GM19043 (cell line): Measurements from ENCODE around the gene POC5.

Experiments used
- ATAC-seq: cut with Tn5 transposase; IDR thresholded peaks from one replicate; pipeline ENCODE4 v1.9.1; 2021; ENCODE audit warnings: low read depth; ENCODE audit not compliant: unreplicated experiment

POC5 gene

DNA sequence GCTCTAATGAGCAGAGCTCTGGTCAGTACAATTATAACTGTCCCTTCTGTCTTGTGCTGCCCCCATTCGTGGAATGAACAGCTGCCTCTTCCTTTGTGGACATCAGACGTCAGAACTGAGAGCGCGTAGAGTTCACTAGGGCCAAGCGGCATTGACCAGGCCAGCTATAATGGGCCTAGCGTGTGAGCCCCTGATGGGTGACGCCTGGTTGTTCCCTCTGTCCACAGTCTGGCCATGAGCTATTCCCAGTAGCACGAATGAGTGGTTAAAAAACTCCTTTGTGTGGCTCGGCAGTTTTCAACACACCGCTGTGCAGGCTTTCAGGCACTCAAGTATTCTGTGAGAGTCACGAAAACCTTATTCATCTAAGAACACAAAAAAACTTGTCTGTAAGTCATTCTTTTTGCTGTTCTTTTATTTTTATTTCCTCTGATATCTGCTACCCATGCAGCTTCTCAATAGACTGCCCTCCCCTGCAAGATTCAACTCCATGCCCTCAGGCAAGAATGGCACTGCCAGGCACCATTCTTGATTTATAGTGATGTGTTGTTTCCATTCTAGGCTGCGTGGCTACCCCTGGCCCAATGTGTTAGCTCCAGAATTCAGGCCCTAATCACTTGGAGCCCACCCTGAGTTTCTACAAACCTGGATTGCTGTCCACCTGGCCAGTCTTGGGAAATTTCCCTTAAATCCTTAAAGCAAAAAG is 53.5 kb downstream of the POC5 start:
- no peak for ATAC-seq

DNA sequence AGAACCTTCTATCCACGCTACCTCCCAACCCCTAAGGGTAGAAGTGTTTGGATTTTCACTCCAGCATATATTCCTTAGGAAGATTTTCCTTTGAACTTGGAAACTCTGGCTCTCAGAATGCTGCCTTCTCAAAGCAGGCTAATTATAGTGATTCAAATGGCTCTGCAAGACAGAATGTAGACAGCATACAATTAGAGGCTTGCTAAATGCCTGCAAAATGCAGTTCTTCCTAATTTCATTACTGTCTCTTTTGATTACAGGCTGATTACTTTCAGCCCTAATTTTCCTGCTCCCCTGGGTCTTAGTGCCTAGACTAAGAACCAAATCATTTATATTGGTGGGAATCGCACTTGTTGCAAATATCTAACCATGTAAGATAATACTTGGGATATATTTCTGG is 55.2 kb downstream of the POC5 start:
- no peak for ATAC-seq

DNA sequence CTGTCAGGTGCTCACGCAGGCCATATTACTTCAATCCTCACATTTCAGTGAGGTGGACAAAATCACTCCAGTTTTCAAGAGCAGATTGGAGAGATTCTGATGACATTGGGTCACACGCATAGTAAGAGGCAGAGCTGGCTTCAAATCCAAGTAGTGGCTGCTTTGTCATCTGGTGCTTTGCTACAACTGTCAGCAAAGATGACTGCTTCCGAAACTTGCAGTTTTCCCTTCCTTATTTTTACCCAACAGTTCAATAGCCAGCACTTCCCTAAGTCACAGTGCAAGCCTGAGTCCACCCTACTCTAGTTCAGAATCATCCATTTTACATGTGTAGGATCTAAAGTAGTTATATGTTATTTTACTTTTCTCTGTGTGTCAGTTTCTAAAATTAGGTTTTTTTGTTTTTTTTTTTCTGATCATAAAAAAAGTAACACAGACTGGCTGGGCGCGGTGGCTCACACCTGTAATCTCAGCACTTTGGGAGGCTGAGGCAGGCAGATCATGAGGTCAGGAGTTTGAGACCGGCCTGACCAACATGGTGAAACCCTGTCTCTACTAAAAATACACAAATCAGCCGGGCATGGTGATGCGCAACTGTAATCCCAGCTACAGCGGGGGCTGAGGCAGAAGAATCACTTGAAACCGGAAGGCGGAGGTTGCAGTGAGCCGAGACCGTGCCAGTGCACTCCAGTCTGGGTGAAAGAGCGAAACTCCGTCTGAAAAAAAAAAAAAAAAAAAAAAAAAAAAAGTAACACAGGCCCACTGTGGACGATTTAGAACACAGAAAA is 56.4 kb downstream of the POC5 start:
- ATAC-seq = no peak

DNA sequence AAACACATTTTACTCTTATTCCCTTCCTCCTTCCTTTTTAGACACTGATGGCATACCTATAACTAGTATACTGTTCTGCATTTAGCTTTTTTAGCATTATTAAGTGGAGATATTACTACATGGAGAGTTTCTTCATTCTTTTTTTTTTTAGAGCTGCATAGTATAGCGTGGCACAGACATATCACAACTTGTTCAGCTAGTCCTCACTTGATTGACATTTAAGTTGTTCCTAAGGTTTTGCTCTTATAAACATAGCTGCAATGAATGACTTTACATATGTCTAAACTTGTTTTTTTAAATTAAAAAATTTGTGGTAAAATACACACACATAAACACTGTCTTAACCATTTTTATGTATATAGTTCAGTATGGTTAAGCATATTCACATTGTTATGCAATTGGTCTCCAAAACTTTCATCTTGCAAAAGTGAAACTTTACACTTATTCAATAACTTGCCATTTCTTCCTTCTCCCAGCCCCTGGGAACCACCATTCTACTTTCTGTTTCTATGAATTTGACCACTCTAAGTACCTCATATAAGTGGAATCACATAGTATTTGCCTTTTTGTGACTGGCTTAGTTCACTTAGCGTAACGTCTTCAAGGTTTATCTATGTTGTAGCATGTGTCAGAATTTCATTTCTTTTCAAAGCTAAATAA is 57.3 kb downstream of the POC5 start:
- no peak for ATAC-seq

DNA sequence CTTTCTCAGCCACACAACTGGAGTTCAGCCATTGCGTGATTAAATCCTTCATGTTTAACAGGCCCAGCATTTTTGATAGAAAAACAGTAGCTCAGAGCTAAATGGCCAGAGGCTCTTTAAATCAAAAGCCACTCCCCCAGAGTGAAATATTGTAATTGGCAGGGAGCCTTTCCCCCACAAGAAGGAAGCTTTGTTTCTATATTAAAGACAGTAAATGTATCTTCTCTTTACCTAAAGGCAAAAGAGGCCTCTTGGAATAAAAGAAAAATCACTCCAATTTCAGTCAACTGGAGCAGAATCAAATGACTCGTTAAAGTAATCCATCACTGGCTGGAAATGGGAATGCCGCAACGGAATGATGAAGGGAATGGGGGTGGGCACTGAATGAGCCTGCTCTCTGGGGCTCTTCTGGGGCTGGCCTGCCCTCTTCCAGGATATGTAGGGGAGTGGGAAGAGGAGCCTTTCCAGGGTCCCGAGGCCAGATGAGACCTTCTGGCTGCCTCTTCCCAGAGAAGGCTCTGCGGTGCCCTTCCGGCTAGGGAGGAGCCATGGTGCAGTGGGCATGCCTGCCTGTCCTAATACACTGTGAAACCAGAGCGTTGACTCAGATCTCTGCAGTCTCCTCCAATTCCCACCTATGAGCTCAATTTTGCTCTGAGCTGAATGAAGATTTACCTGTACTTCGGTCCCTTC is 60.8 kb downstream of the POC5 start:
- ATAC-seq = no peak

DNA sequence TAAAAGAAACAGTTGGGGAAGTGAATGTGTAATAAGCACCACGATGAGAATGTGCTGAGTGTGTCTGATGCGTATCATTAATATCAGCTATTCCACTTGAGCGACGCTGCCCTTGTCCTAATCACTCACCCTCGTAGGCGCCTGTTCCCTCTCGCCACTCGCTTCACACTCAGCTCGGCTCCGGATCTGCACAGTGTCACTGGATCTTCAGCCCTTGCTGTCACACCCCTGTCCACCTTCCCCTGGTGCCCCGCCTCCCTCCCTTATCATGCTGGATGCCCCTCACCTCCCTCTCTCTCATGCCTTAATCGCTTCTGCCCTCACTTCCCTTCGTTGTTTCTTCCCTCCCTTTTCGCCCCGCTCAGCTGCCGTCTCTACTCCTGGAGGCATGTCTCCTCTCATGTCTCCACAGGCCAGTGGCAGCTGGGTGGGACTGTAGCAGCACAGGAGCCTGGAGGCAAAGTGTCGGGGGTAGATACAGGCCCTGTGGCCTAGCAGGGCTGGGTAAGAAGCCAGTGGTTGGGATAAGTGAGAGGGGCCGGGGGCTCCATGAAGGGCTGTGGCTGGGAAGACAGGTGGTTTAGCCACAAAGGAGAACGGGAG is 62.4 kb downstream of the POC5 start:
- no peak for ATAC-seq

DNA sequence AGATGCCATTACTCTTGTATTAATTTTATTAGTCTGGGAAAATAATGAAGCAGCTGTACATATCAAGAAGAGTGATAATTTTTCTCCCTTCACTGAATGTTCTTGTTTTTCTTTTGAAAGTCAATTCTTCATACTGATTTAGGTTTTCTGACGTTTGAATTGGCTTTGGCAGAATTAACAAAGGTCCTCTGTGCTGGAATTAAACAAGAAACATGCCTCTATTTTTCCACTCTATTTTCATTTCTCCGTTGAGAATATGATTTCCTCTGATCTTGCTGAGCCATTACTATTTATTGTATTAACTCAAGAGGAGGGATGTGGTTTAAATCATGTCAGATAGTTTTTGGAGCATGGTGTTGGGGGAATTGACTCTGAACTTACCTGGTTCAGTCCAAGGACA is 63.7 kb downstream of the POC5 start:
- ATAC-seq = no peak

DNA sequence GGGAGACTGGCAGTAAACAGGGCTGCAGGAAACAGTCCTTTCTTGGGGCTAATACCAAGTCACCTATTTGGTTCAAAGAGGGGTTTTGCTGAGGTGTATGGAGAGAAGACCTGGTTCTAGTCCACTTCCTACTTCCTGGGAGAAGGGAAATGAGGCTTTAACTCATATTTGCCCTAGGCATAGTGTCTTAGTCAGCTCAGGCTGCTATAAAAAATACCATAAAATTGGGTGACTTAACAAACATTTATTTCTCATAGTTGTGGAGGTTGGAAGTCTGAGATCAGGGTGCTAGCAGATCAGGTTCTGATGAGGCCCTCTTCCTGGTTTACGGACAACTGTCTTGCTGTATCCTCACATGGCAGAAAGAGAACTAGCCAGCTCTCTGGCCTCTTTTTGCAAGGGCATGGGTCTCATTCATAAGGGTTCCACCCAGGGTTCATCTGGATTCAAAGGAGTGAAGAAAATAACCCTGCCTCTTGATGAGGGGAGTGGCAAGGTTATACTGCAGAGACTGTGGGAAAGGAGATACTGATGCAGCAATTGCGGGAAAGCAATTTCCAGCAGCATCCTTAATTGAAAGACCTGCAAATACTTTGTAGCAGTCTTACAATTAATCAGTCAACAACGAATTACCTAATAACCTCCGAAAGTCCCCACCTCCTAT is 65.5 kb downstream of the POC5 start:
- no peak for ATAC-seq

DNA sequence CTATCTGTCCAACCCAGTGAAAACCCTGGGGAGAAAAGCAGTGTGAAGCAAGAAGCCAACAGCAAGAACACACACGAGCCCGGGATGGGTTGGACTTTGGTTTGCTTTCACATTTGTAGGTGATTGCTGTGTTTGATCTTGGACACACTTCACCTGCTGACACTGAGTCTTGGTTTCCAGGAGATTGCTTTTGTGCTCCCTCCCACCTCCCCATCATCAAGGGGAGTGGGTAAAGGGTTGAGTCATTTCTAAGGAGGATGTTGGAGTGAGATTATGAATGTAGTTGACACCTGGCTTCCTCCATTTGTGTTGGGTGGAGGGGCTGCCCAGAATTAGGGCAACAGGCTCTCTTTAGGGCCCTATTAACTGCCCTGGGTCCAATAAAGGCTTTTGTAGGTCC is 68.5 kb downstream of the POC5 start:
- ATAC-seq = no peak

DNA sequence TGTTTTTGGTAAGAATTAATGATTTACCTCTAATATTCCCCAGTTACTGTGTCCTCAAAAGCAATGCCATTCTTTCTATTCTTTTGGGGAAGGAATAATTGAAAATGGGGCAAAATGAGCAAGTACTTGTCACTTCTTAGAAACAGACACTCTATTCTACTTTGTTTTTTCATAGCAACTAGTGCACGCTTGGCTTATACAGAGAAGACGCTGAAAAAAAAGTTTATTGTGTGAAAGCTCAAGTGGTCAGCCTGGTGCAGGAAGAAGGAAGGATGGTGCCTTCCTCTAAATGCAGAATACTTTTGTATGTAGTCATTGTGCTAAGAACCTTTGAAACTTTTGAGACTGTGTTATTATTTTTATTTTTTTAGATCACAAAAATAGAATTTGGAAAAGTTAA is 76.4 kb downstream of the POC5 start:
- no peak for ATAC-seq

DNA sequence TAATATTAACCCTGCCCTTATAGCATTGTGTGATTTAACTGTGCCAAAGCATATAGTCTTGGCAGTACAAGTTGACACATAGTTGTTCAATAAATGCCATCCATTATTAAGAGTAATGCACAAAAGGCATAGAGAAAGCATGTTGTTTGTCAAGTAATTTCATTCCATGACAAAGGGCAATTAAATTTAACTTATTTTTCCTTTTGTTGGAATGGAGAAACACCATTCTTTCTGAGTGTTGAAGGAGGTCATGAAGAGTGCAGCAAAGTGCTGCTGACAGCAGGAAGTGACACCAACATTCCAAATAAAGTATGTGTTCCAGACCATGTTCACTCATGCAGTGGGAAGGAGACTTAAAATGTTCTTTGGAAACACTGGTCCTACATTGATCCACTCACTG is 76.8 kb downstream of the POC5 start:
- ATAC-seq = no peak

DNA sequence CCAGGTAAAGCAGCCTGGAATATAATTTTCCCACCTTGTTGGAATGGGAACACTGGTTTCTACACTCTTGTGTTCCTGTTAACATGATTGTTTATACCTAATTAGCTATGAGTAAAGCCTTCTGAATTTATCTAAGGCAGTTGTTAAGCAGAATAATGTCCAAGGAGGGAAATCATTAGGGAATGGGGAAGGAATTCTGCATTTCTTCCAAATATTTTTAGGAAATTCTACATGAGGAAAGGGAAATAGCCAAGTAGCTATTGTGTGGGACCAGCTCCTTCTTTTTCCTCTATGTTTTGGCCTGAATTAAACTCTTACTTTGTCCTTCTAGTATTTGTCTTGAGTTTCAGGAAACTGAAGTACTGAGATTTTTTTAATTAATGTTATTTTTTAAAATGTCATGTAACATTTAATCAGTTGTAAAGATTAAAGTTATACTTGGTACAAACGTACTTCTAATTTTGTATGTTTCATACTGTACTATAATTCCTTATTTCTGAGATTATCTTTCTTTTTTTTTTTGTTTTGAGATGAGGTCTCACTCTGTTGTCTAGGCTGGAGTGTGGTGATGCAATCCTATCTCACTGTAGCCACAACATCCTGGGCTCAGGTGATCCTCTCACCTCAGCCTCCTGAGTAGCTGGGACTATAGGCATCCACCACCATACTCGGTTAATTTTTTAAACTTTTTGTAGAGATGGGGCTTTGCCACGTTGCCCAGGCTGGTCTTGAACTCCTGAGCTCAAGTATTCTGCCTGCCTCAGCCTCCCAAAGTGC is 77.5 kb downstream of the POC5 start:
- no peak for ATAC-seq

DNA sequence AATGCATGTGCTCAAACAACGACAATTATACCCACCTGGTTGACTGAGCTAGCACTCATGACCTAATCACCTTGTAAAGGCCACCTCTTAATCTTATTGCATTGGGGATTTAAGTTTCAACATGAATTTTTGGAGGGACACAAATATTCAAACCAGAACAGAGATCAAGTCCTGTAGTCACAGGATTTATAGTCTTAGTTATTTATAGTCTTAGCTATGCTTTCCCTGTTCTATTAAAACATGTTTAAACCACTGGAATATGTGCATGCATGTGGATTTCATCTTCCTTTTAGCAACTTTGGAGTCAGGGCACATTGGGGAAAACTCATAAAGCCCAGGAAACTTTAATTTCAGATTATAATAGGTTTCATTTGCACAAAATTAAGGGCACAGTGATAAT is 79.3 kb downstream of the POC5 start:
- no peak for ATAC-seq

DNA sequence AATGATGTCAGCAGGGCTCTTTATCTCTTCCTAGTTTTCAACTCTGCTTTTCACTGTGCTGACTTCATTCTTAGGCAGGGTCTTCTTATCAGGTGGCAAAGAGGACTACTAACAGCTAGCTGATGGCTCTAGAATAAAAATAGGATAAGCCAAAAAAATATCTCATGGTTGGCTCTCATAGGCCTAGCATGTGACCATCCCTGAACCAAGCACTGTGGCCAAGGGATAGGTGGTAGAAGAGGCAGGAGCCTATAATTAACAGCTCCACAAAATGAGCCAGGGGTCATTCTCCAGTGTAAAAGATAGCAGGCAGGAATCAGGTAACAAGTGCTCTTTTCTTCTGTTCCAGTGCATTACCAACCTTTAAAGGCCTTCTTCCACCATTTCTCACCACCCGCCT is 84.9 kb downstream of the POC5 start:
- ATAC-seq = no peak

DNA sequence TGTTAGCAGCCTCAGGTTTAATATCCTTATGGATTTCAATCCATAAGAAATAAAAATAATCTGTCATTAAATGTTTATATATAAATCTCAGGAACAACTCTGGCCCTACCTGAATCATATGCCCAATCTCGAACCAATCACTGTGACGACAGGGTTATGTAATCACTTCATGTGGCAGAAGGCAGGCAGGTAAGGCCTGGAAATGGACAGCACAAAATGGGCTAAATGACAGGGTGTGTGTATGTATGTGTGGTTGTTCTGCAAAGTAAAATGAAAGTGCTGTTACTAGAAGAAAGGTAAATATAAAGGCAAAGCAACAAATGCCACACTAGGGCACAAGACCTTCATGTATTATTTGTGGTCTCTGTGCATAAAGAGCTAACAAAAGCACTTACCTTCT is 86.4 kb downstream of the POC5 start:
- no peak for ATAC-seq

DNA sequence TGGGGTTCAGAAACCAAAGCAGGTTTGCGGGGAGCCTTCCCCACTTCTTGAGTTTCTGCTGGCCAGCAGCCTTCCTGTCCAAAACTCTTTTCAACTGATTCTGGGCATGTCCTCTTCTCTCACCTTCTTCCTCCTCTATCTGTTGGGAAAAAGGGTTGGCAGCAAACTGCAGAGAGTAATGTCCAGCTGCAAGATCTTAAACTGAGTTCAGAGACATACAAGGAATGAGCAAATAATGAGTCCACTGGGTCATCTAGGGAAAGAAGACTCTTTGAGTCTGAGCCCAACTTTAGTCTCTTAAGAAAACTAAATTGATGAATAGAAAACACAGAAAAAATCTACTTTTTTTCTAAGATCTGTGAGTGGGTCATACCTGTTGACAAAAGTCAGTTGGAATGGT is 89.4 kb downstream of the POC5 start:
- no peak for ATAC-seq

DNA sequence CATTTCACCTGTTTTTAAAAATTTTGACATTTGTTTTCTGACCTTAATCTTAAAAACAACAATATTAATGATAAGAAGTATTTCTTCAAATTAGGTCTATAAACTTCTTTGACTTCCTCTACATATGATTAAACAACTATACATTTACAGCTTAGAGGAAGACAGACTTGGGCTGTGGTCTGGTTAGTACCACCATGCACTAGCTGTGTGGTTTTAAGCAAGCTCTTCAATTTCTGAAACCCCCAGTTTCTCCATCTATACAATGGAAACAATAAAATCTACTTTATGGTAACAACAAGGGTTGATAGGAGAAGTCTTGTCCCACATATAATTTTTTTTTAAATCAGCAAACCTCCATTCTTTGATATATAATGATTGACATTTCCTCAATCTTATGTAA is 90.3 kb downstream of the POC5 start:
- no peak for ATAC-seq
